NB4 (cell line): Measurements from ENCODE around the gene IL16.

Experiments used
- DNase-seq: peaks from one replicate; pipeline ENCODE4 v3.0.0; 2010; ENCODE audit warnings: low read depth
- H3K4me3 ChIP-seq: one replicate; pipeline ENCODE4 v1.5.1; 2011; ENCODE audit warnings: mild to moderate bottlenecking, low read depth, low read length, moderate library complexity
- MYC ChIP-seq: IDR thresholded peaks from 2 replicates; pipeline ENCODE4 v1.6.1; 2011; ENCODE audit warnings: low read depth, low read length
- POLR2A ChIP-seq: IDR thresholded peaks from 2 replicates; pipeline ENCODE4 v1.6.1; 2011; ENCODE audit warnings: mild to moderate bottlenecking; ENCODE audit not compliant: insufficient read length; ENCODE audit errors: extremely low read depth
- TF ChIP-seq, protein P1 (sequence below): IDR thresholded peaks from one replicate; pipeline ENCODE4 v1.5.1; 2012; ENCODE audit warnings: low read depth, low read length
- TF ChIP-seq, protein P2 (sequence below): IDR thresholded peaks from 2 replicates; pipeline ENCODE4 v1.6.1; 2011; ENCODE audit warnings: low read depth, low read length

Gene IL16

DNA sequence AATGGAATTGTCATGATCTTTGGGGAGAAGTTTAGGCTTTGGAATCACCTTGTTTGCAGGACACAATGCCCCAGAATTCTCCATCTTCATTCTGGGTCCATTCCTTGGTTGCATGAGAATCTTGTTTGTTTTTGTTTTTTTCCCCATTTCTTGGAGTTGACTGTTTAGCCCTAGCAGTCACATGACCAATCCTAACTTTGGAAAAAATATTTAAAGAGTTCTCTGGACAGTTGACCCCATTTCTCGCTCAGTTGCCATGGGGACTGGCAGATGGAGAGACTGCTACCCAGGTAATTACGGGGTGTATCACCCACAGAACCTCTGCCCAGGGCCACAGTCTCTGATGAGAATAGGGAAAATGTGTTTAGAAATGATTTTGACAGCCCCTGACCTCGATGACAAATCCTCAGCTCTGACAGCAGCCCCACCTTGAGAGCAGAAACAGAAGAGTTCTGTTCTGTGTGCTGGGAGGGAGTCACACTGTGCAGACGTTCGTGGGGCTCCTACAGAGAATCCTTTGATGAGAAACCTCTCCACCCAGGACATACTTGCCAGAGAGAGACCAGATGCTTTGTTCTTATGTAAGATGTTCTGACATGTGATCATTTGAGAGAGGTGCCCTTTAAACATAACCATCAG is 57.7 kb downstream of the IL16 start:
- TF ChIP-seq, protein P1, sequence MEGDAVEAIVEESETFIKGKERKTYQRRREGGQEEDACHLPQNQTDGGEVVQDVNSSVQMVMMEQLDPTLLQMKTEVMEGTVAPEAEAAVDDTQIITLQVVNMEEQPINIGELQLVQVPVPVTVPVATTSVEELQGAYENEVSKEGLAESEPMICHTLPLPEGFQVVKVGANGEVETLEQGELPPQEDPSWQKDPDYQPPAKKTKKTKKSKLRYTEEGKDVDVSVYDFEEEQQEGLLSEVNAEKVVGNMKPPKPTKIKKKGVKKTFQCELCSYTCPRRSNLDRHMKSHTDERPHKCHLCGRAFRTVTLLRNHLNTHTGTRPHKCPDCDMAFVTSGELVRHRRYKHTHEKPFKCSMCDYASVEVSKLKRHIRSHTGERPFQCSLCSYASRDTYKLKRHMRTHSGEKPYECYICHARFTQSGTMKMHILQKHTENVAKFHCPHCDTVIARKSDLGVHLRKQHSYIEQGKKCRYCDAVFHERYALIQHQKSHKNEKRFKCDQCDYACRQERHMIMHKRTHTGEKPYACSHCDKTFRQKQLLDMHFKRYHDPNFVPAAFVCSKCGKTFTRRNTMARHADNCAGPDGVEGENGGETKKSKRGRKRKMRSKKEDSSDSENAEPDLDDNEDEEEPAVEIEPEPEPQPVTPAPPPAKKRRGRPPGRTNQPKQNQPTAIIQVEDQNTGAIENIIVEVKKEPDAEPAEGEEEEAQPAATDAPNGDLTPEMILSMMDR, result no peak
- TF ChIP-seq, protein P2, sequence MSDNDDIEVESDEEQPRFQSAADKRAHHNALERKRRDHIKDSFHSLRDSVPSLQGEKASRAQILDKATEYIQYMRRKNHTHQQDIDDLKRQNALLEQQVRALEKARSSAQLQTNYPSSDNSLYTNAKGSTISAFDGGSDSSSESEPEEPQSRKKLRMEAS, result no peak
- TF ChIP-seq MYC, result no peak
- TF ChIP-seq POLR2A, result no peak
- H3K4me3 ChIP-seq, result no peak overlapping the region
- no peak for DNase-seq

DNA sequence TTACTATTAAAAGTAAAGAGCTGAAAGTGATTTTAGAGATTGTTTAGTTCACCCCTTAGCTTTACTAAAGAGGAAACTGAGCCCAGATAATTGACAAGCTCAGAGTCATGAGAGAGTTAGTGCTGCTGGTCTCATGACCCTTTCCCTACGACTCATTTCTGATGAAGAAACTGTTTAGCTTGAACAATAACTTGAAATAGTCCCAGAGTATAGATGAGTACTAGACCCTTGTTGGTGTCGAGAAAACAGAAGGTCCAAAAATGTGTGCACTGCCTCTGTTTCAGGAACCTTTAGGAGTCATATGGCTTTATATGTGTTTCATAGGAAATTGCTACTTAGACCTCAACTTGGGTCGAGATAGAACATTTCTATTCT is 58.2 kb downstream of the IL16 start:
- DNase-seq, result no peak

DNA sequence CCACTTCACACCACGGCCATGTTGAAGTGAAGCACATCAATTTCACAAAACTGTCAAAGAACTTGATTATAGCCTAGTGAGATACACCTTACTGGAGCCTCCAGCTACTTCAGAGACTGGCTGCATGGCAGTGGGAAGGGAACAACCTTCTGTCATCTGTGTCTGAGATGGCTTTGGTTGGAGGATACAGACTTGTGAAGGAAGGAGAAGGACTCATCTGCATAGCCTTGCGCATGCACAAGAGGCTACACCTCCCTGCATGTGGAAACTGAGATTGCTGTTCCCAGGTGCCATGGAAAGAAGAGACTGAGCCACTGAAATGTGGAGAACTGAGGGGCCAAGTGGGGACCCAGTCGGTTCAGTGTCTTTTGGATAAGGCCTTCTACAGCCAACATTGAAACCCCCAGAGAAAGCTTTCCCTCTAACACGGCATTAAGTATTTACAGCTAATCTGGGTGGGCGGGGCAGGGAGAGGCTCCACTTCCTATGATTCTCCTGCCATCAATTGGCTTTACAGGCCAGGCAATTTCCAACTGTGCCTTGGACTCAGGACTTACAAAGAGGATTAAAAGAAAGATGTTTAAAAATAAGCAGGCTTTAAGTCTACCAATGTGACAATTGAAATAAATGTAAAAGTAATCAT is 58.8 kb downstream of the IL16 start:
- H3K4me3 ChIP-seq, result no peak overlapping the region
- TF ChIP-seq, protein P2, result no peak
- TF ChIP-seq POLR2A, result no peak
- TF ChIP-seq, protein P1, result no peak
- DNase-seq, result no peak

More for the DNA sequence above, 58.2 kb downstream of the IL16 start:
- H3K4me3 ChIP-seq, result no peak overlapping the region
- TF ChIP-seq, protein P1, result no peak
- TF ChIP-seq MYC (no peak), POLR2A (no peak)
- TF ChIP-seq, protein P2, result no peak

DNA sequence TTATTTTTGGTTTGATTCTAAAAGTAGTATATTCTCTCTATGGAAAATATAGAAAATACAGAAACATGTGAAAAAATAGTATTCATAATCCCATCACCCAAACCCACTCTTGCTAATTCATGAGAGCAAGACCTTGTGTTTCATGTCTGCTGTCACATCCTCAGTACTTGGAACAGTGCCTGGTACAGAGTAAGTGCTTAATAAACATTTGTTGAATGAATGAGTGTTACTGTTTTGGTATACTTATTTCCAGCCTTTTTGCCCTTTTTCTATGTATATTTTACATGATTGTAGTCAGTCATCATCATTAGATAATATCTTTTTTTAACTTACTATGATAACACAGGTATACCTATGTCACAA is 59.3 kb downstream of the IL16 start:
- TF ChIP-seq, protein P1, result no peak
- TF ChIP-seq, protein P2, result no peak
- TF ChIP-seq MYC (no peak), POLR2A (no peak)

DNA sequence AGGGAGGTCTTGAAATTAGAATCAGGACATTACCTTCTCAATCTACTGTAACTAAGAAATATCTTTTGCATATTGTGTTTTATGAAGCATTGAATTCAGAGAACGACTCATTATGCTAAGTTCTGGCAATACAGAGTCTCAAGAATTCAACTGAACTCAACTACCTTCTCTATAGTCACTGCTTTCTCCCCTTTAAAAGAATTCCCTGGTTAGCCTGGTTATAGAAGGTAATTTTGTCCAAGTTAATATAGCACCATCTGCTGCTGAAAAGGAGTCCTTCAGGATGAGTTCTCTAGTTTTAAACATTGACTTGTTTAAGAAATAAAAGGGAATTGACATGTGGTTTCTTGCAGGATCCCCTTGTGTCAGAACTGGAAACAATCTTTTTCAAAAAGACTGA is 60.2 kb downstream of the IL16 start:
- TF ChIP-seq, protein P1, result peak; percentile 16
- TF ChIP-seq POLR2A, result no peak
- no peak overlapping the region for H3K4me3 ChIP-seq
- peak; percentile 37 for DNase-seq

More for the DNA sequence above, 59.3 kb downstream of the IL16 start:
- no peak overlapping the region for H3K4me3 ChIP-seq
- no peak for DNase-seq

DNA sequence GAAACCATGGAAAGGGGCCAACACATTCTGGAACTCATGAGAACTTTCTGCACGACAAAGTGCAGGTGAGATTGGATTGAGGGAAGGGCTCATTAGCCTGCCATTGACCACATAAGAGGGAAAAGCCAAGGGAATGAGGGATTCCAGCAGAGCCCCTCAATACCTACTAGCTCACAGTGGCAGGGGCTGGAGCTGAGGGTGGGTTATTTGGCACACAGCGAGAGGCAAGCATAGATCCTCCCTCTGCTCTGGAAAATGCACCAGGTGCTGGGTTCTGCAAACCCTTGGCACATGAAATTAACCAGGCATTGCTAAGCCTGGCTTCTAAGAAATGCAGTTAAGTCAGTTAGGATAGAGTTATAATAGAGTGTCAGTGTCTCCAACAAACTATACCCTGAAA is 60.8 kb downstream of the IL16 start:
- DNase-seq, result no peak
- TF ChIP-seq, protein P2, result no peak
- TF ChIP-seq POLR2A (no peak), MYC (no peak)
- TF ChIP-seq, protein P1, result no peak
- no peak overlapping the region for H3K4me3 ChIP-seq
